Measurements from ENCODE around the gene ADGRB2. TPM values are rescaled to one million over a fixed set of nuclear protein-coding genes. Genes with fewer than 3 reads are reported as not detected.

ADGRB2 gene
- total RNA-seq, 1 donor = 7.9 TPM

- no peak overlapping the region for H3K4me3 ChIP-seq (ENCODE audit: low read depth, low read length)
- no peak for DNase-seq (ENCODE audit: low read depth)
Observed at GRCh38 chr1:31759298-31760023, 4.7 kb downstream of the ADGRB2 start.

GRCh38 chr1:31758823-31759222 lies 5.3 kb downstream of the ADGRB2 start:
- TF ChIP-seq CTCF (IDR thresholded peaks at IDR 0.05; ENCODE audit: insufficient read depth, low read length) = no peak
- no peak overlapping the region for H3K4me3 ChIP-seq (ENCODE audit: low read depth, low read length)
- DNase-seq (ENCODE audit: low read depth) = no peak

More at GRCh38 chr1:31759298-31760023, 4.7 kb downstream of the ADGRB2 start:
- no peak for TF ChIP-seq CTCF (IDR thresholded peaks at IDR 0.05; ENCODE audit: insufficient read depth, low read length)

- TF ChIP-seq CTCF (IDR thresholded peaks at IDR 0.05; ENCODE audit: insufficient read depth, low read length) = no peak
- no peak for DNase-seq (ENCODE audit: low read depth)
- no peak overlapping the region for H3K4me3 ChIP-seq (ENCODE audit: low read depth, low read length)
Observed at GRCh38 chr1:31757989-31758388, 6.2 kb downstream of the ADGRB2 start.

GRCh38 chr1:31757204-31757679 lies 6.9 kb downstream of the ADGRB2 start:
- TF ChIP-seq CTCF (IDR thresholded peaks at IDR 0.05; ENCODE audit: insufficient read depth, low read length) = no peak
- no peak for DNase-seq (ENCODE audit: low read depth)
- H3K4me3 ChIP-seq (ENCODE audit: low read depth, low read length) = no peak overlapping the region

GRCh38 chr1:31756578-31756977 lies 7.6 kb downstream of the ADGRB2 start:
- H3K4me3 ChIP-seq (ENCODE audit: low read depth, low read length) = no peak overlapping the region
- no peak for DNase-seq (ENCODE audit: low read depth)
- TF ChIP-seq CTCF (IDR thresholded peaks at IDR 0.05; ENCODE audit: insufficient read depth, low read length) = no peak

GRCh38 chr1:31755850-31756492 lies 8.2 kb downstream of the ADGRB2 start:
- TF ChIP-seq CTCF (IDR thresholded peaks at IDR 0.05; ENCODE audit: insufficient read depth, low read length) = no peak
- H3K4me3 ChIP-seq (ENCODE audit: low read depth, low read length) = no peak overlapping the region
- no peak for DNase-seq (ENCODE audit: low read depth)
